Upper lobe of right lung (tissue), 1 donor: ENCODE results near the gene TTYH3. TPM values are rescaled to one million over a fixed set of nuclear protein-coding genes. Genes with fewer than 3 reads are reported as not detected.
A peak's percentile ranks its signal among the peaks of the same experiment; 100 is the strongest.

ENCODE experiments used
- ATAC-seq: fragments of 200-7000 bp; cut with Tn5 transposase; one replicate; pipeline ENCODE4 v1.9.1; 2020; ENCODE audit warnings: mild to moderate bottlenecking, moderate library complexity
- DNase-seq: peaks from one replicate; pipeline ENCODE4 v3.0.0-alpha.2; 2020
- H3K27ac ChIP-seq: fragments of 200-600 bp; one replicate; pipeline ENCODE4 v1.8.0; 2022
- H3K27me3 ChIP-seq: fragments of 200-600 bp; one replicate; pipeline ENCODE4 v1.8.0; 2022; ENCODE audit warnings: mild to moderate bottlenecking
- H3K36me3 ChIP-seq: fragments of 200-600 bp; one replicate; pipeline ENCODE4 v1.8.0; 2022
- H3K4me1 ChIP-seq: fragments of 200-600 bp; one replicate; pipeline ENCODE4 v1.8.0; 2022
- H3K4me3 ChIP-seq: fragments of 200-600 bp; one replicate; pipeline ENCODE4 v1.8.0; 2022; ENCODE audit warnings: mild to moderate bottlenecking
- H3K9me3 ChIP-seq: fragments of 200-600 bp; one replicate; pipeline ENCODE4 v1.8.0; 2022
- CTCF ChIP-seq: fragments of 200-600 bp; IDR thresholded peaks from one replicate; pipeline ENCODE4 v1.8.0; 2022; ENCODE audit warnings: antibody characterized with exemption
- intact Hi-C: fragments of 100-400 bp; cut with DNase I; formaldehyde crosslinking; loops from one replicate; pipeline ENCODE4 v1.11.0; 2022
- total RNA-seq: library from RNA; stranded (reverse); fragmentation: NEBNext Ultra II Directional; extraction: Animal tissue kit (Norgen Biotek cat#: 25700); gene quantifications from one replicate; pipeline ENCODE4 v1.2.1, GENCODE V29; 2021
- donor health status: DM: no; HTN: yes; CAD: no; lungs with severe emphysema.

Gene TTYH3
- total RNA-seq, 1 donor from 2014 or later, result 48.8 TPM

- H3K4me3 ChIP-seq, result no peak overlapping the region
- no peak for DNase-seq
These were observed 7.4 kb downstream of the TTYH3 start for GRCh38 chr7:2639181-2639681.

GRCh38 chr7:2639695-2640481 lies 8.1 kb downstream of the TTYH3 start:
- intact Hi-C loops, result no loop called here
- H3K4me3 ChIP-seq, result no peak overlapping the region
- peak overlapping the region; percentile 76 for H3K27ac ChIP-seq
- H3K36me3 ChIP-seq, result no peaks in the 10 kb centered on the region
- no peak for TF ChIP-seq CTCF
- no peaks in the 10 kb centered on the region for H3K9me3 ChIP-seq
- H3K27me3 ChIP-seq, result no peaks in the 10 kb centered on the region
- no peak for DNase-seq
- peaks cover 72% of the 10 kb centered on the region for H3K4me1 ChIP-seq
- no peak for ATAC-seq

More at GRCh38 chr7:2639181-2639681, 7.4 kb downstream of the TTYH3 start:
- H3K27ac ChIP-seq, result no peak overlapping the region
- no peaks in the 10 kb centered on the region for H3K27me3 ChIP-seq
- no peaks in the 10 kb centered on the region for H3K36me3 ChIP-seq
- no peak for TF ChIP-seq CTCF
- H3K9me3 ChIP-seq, result no peaks in the 10 kb centered on the region
- intact Hi-C loops, result no loop called here
- peaks cover 68% of the 10 kb centered on the region for H3K4me1 ChIP-seq
- ATAC-seq, result no peak

- no peak for DNase-seq
- intact Hi-C loops, result no loop called here
- no peak for TF ChIP-seq CTCF
- no peaks in the 10 kb centered on the region for H3K27me3 ChIP-seq
- no peaks in the 10 kb centered on the region for H3K9me3 ChIP-seq
- H3K4me1 ChIP-seq, result peaks cover 75% of the 10 kb centered on the region
- peak; percentile 1 for ATAC-seq
- no peaks in the 10 kb centered on the region for H3K36me3 ChIP-seq
- H3K27ac ChIP-seq, result peak overlapping the region; percentile 76
- H3K4me3 ChIP-seq, result no peak overlapping the region
These were observed 8.7 kb downstream of the TTYH3 start for GRCh38 chr7:2640482-2640830.

GRCh38 chr7:2640846-2641316 lies 9.1 kb downstream of the TTYH3 start:
- peak; percentile 2 for ATAC-seq
- Histone ChIP-seq H3K4me1 (peaks cover 75% of the 10 kb centered on the region), H3K9me3 (no peaks in the 10 kb centered on the region), H3K27me3 (no peaks in the 10 kb centered on the region), H3K36me3 (no peaks in the 10 kb centered on the region), H3K27ac (peak overlapping the region; percentile 76), H3K4me3 (no peak overlapping the region)
- intact Hi-C loops, result no loop called here
- no peak for DNase-seq
- no peak for TF ChIP-seq CTCF

- peak overlapping the region; percentile 76 for H3K27ac ChIP-seq
- H3K27me3 ChIP-seq, result no peaks in the 10 kb centered on the region
- intact Hi-C loops, result no loop called here
- peaks cover 67% of the 10 kb centered on the region for H3K4me1 ChIP-seq
- ATAC-seq, result peak; percentile 80
- peak overlapping the region; percentile 19 for H3K4me3 ChIP-seq
- H3K9me3 ChIP-seq, result no peaks in the 10 kb centered on the region
- no peak for TF ChIP-seq CTCF
- DNase-seq, result peak; percentile 93
- no peaks in the 10 kb centered on the region for H3K36me3 ChIP-seq
These were observed 9.9 kb downstream of the TTYH3 start for GRCh38 chr7:2641406-2642393.
